Activated CD8-positive, alpha-beta memory T cell treated with anti-CD3 and anti-CD28 coated beads, Interleukin-2, amount 50 U/mL, for 1 hour (primary cell): ENCODE results near the gene SOX13.
"Not testable (repeated sequence)": the region's sequence is repeated elsewhere in the genome, so short reads cannot be mapped to it uniquely, and the experiment has no call there.

Source experiments
- DNase-seq: peaks from one replicate; pipeline ENCODE4 v3.0.0-alpha.2; 2020; ENCODE audit errors: extremely low read depth

The SOX13 gene

GRCh38 chr1:204072931-204073836, at the start of gene SOX13:
Gene SOX13 (plus strand): TSS chr1:204073115. CDS start chr1:204112916, 39,801 bp downstream.
- no peak for DNase-seq

DNA sequence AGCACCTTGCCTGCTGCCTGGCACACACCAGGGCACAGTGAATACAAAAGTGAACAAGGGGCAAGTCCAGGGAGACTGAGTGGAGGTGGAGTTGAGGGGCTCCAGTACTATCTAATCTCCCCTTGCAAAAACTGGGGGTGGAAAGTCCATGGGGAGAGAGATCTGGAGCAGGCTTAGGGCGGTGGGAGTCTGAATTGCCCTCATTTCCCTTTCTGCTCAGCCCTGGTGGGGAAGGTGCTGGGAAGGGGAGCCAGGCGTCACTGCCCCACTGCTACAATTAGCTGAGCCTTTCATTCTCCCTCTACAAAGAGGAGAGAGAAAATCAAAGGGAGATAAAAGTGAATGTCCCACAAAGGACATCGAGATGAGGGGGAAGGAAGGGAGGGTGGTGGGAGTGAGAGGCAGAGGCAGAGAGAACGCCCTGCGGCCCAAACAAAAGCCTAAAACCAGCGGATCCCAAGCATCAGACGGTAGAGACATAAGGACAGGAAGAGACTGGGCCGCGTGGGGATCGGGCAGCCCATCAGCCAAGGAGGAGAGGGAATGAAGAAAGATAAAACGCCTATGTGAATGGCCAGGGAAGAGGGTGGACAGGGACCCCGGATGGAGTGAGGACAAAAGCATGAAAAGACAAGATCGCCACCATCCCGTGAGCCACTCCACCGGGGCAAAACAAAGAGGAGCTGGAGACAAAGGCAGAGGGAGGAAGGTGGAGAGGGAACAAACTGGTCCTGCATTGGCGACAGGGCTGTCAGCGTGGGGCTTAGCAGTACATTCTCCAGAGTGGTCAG, 46.8 kb upstream of the SOX13 start:
- no peak for DNase-seq

DNA sequence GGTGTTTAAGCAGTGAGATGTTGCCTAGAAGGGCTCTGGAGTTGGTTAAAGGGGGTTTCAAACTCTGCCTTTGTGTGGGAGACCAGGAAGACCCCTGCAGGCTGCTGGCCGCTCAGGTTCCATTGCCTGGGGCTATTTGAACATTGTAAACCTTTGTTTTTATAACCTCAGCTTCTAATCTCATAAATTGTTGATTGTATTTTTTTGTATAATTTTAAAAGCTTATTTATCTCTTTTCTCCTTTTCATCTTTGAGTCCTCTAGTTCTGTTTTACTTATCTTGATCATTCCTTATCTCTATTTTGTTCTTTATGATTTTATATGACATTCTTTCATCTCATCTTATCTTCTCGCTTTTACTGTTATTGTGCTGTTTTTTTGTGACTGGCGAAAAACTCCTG, 45.5 kb upstream of the SOX13 start:
- no peak for DNase-seq

DNA sequence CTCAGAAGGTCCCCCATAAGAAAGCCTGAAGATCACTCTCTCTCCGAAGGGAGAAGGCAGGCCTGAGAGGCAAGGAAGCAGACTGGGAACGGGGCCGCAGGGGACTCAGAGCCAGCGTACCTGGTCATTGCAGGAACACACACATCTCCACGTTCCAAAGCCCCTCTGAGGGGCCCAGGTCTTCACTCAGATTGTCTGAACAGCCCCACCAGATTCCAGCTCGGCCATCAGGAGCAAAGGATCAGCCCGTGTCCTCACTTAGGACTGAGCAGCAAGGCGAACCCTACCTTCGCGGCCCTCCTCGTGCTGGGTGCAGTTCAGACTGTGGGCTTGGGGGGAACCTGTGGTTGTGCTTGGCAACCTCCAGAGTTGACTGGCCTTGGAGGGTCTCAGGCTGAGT, 43.9 kb upstream of the SOX13 start:
- DNase-seq = no peak

DNA sequence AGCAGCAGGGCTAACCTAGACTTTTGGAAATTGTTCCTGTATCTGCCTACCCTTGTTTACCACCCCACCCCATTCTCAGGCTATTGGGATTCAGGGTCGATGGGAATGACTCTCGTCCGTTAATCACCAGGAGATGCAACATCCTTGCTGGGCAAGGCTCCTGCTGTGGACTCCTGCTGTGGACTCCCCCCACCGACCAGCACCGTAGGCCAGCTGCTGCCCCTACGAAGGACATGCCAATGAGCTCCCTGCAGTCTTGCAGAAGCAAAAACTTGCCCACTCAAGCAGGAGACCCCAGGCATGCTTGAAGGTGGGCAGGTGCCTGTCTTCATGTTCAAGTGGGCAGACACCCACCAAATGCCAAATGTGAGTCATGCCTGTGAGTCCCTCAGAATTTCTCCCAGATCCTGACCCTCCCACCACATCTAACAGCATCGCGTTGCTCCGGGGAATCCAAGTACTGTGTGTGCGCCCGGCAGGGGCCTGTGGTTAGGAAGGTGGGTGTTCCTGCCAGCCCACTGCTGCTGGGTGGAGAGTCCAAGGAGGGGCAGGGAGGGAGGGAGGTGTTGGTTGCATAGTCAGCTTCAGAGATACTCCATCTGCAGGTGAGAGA, 41.7 kb upstream of the SOX13 start:
- DNase-seq = no peak

DNA sequence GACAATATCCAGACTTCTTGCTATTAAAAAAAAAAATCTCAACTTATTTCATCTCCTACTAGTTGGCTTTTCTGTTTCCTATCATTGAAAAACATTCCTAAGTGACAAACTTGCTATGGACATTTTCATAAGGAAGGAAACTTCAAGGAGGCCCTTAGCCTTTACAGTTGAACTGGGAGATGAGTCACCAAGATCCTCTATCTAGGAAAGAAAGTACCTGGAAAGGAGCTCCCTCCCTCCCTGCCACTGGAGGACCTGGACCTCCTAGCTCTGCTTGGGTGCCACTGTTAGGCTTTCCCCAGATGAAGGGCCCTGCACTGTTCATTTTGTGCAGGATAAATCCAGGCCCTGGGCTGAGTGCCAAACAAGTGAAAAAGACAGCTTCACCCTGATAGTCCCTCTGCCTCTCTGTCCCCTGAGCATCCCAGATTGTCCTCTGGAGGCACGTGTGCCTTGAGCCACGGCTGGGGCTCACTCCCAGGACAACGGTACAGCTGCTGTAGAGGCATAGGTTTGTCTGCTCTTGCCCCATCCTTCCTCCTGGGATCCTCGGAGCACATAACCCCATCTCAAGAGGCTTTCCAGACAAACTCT, 40.2 kb upstream of the SOX13 start:
- DNase-seq = no peak

DNA sequence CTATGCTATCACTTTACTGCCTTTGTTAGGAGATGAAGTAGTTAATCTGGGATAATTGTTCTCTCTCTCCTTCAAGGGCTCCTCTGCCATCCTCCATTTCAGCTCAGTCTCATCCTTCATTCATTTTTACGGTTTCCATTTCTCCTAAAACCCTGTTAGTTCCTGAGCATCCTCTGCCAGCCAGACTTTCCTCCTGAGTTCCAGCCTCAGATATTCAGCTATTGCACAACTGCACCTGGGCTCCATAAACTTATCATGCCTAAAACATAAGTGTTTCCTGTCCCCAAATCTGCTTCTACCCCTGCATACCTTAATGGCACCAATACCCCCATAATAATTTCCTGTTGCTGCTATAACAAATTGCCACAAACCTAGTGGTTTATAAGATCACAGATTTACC, 39.6 kb upstream of the SOX13 start:
- DNase-seq = no peak

GRCh38 chr1:204036882-204037655, 35.8 kb upstream of the SOX13 start:
- no peak for DNase-seq

GRCh38 chr1:204041232-204041767, 31.6 kb upstream of the SOX13 start:
- DNase-seq = no peak

DNA sequence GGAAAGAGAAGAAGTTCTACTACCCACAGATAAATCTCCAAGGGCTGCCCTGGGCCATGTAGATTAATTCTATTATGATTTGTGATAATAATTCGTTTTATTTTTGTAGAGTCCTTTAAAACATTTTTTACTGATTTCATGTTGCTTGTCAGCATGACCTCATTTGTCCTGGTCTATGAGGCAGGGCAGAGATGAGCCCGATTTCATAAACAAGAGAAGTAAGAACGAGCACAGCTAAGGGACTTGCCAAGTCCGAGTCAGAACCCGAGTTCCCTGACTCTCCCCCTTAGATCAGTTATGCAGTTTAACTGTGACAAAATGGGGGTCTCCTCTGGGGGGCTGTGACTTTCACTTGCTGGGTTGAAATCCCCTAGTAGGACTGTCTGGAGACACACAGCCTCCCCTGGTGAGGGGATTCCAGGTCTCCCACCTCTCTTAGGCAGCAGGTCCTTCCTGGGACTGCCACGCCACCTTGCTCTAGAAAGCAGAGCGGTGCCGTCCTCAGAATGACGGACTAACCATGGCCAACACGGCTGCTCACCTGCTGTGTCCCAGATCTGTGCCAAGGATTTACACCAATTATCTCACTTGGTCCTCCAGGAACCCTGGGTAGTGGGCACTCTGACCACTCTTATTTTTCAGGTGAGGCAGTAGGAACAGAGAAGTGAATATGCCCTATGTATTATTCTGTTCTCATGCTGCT, 31.0 kb upstream of the SOX13 start:
- no peak for DNase-seq

DNA sequence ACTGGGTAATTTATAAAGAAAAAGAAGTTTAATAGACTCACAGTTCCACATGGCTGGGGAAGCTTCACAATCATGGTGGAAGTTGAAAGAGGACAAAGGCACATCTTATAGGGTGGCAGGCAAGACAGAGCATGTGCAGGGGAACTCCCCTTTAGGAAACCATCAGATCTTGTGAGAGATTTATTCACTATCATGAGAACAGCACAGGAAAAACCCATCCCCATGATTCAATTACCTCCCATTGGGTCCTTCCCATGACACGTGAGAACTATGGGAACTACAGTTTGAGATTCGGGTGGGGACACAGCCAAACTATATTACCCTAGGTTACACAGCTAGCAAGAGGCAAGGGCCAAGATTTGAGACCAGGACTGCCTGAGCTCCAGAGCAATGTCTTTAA, 30.4 kb upstream of the SOX13 start:
- DNase-seq = no peak

DNA sequence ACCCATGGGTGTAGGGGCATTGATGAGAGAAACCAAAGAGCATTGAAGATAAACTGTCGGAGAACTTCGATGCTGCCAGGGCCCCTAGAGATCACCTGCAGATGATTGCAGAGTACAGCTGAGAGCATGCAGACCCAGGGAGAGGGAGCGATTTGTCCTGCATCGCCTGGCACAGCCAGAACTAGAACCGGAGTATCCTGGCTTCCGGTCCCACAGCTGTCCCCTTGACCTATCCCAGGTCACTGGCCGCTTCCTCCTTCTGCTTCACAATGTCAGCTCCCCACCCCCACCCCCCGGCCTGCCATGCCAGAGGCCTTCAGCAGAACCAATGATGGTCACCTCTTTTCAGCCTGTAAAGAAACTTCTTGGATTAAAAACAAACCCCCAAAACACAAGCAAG, 29.2 kb upstream of the SOX13 start:
- DNase-seq = no peak

DNA sequence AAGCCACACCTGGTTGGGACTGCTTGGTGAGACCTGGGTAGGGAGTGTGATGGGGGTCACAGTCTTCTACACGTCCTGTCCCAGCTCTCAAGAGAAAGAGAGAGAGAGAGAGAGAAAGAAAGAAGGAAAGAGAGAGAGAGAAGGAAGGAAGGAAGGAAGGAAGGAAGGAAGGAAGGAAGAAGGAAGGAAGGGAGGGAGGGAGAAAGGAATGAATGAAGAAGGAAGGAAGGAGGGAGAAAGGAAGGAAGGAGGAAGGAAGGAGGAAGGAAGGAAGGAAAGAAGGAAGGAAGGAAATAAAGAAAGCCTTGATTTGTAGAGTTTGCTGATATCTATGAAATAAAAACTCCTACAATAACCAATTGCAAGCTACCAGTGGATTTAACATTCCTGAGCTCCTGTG, 28.5 kb upstream of the SOX13 start:
- DNase-seq = no peak

DNA sequence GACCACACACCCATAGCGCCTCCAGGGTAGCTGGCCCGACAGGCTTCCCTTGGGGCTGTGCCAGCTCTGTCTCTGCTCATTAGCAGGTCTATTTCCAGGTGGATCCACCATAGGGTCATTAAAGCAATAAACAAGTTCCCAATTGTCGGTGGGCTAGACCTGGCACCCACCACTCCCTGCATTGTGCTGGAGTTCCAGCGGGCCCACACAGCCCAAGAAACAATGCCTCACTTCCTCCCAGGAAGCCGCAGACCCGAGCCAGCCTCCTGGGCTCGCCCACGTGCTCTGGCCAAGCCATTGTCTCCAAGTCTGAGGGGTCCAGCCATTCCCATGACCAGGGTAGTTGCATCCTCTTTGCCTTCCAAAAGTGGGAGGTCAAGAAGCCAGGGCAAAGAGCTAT, 27.5 kb upstream of the SOX13 start:
- no peak for DNase-seq

DNA sequence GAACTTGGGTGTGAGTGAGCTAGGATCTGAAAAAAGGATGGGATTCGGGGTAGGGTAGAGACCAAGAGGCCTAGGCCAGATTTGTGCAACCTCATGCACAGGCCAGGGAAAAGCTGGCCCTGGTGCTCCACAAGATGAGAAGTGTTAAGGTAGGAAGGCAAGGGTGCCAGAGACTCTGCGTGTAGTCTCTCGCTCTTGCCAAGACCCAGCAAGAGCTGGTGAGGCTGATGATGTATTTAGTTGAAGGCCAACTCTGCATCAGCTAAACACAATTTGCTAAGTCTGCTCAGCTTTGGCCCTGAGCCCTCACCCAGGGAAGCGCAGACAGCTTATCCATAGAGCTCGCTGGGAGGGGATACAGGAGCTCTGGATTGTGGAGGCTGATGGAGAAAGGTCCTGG, 26.6 kb upstream of the SOX13 start:
- no peak for DNase-seq

GRCh38 chr1:204048796-204049195, 24.1 kb upstream of the SOX13 start:
- DNase-seq = not testable (repeated sequence)

DNA sequence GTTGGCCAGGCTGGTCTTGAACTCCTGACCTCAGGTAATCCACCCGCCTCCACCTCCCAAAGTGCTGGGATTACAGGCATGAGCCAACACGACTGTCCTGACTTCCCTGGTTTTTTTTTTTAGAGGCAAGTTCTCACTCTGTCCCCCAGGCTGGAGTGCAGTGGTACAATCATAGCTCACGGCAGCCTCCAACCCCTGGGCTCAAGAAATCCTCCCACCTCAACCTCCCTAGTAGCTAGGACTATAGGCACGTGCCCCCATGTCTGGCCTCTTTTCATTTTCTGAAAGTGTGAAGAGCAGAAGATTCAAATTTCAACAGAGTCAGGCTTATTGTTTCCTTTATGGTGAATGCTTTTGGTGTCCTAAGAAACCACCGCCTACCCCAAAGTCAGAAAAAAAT, 21.7 kb upstream of the SOX13 start:
- no peak for DNase-seq

DNA sequence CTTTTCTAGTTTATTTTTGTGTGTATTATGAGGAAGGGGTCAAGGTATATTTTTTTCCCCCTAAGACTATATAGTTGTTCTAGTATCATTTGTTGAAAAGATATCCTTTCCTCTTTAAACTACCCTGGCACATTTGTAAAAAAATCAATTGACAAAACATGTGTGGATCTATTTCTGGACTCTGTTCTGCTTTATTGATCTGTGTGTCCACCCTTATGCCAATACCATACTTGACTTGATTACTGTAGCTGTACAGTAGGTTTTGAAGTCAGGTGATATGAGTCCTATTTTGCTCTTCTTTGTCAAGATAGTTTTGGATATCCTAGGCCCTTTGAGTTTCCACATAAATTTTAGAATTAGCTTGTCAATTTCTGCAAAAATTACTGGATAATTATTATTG, 21.2 kb upstream of the SOX13 start:
- DNase-seq = no peak

- no peak for DNase-seq
These were observed 19.0 kb upstream of the SOX13 start for GRCh38 chr1:204053893-204054292.

DNA sequence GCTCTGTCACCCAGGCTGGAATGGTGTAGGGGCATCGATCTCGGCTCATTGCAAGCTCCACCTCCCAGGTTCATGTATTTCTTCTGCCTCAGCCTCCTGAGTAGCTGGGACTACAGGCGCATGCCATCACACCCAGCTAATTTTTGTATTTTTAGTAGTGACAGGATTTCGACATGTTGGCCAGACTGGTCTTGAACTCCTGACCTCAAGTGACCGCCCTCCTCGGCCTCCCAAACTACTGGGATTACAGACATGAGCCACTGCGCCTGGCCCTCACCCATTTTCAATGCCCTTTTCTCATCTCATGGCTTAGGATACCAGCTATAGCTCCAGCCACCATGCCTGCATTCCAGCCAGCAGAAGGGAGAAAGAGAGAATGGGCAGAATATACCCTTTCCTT, 12.9 kb upstream of the SOX13 start:
- DNase-seq = no peak

DNA sequence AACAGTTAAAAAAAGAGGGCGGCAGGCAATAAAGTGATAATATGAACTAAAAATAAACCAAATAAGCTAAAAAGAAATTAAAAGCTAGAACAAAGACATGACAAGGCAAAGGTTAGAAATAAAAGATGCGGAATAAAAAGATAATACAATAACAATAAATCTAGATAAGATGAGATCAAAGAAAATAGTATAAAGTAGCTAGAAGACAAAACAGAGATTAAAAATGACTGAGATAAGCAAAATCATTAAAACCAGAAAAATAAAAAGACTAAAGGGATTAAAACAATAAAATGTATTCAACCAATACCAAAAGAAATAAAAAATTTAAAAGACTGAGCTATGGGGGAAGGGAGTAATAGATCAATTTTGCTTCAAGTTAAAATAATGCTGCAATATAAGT, 10.8 kb upstream of the SOX13 start:
- no peak for DNase-seq
